Neuronal stem cell (in vitro differentiated cells): ENCODE data around the gene GTF2E1.

Experiments
- DNase-seq: peaks from one replicate; pipeline ENCODE4 v3.0.0-alpha.2; 2013; ENCODE audit warnings: low spot score
- H2AFZ ChIP-seq: one replicate; pipeline ENCODE4 v1.6.1; 2013; ENCODE audit warnings: mild to moderate bottlenecking, low read length, inconsistent platforms
- H2AK5ac ChIP-seq: 2 replicates; pipeline ENCODE4 v1.6.1; 2013; ENCODE audit warnings: low read depth, mild to moderate bottlenecking, inconsistent platforms, low read length, moderate library complexity, mixed read lengths
- H2BK120ac ChIP-seq: 2 replicates; pipeline ENCODE4 v1.6.1; 2013; ENCODE audit warnings: low read depth, mild to moderate bottlenecking, inconsistent platforms, low read length, moderate library complexity, mixed read lengths
- H2BK12ac ChIP-seq: one replicate; pipeline ENCODE4 v1.6.1; 2013; ENCODE audit warnings: low read length, inconsistent platforms
- H2BK15ac ChIP-seq: 2 replicates; pipeline ENCODE4 v1.6.1; 2013; ENCODE audit warnings: mild to moderate bottlenecking, low read length, inconsistent platforms, mixed read lengths
- H2BK5ac ChIP-seq: one replicate; pipeline ENCODE4 v1.6.1; 2013; ENCODE audit warnings: inconsistent platforms, mild to moderate bottlenecking, low read length, moderate library complexity
- H3K14ac ChIP-seq: one replicate; pipeline ENCODE4 v1.6.1; 2013; ENCODE audit warnings: low read length, inconsistent platforms
- H3K18ac ChIP-seq: 2 replicates; pipeline ENCODE4 v1.6.1; 2013; ENCODE audit warnings: low read length, inconsistent platforms
- H3K23ac ChIP-seq: 2 replicates; pipeline ENCODE4 v1.6.1; 2013; ENCODE audit warnings: low read depth, mild to moderate bottlenecking, mixed read lengths, low read length, inconsistent platforms; ENCODE audit not compliant: poor library complexity
- H3K27ac ChIP-seq: replicated peaks from 3 replicates; pipeline ENCODE4 v1.5.1; 2013; ENCODE audit warnings: low read length, inconsistent platforms
- H3K27me3 ChIP-seq, 3 experiments: 2 replicates each; pipeline ENCODE4 v1.6.1; 2013; ENCODE audit warnings: low read length in 3 of 3, mild to moderate bottlenecking in 2 of 3, inconsistent platforms in 1 of 3, low read depth in 1 of 3, mixed read lengths in 1 of 3, moderate library complexity in 1 of 3; ENCODE audit not compliant: control insufficient read depth in 3 of 3, insufficient read depth in 3 of 3
- H3K36me3 ChIP-seq, 2 donors: replicated peaks in 1 of 2; 2 replicates each; pipeline ENCODE4 v1.6.1; 2013; ENCODE audit warnings: low read length in 2 of 2; ENCODE audit not compliant: control insufficient read depth in 2 of 2, insufficient read depth in 2 of 2
- H3K4ac ChIP-seq: 2 replicates; pipeline ENCODE4 v1.6.1; 2013; ENCODE audit warnings: inconsistent platforms, mild to moderate bottlenecking, low read length, moderate library complexity
- H3K4me1 ChIP-seq, 2 donors: 1 replicate in 1 of 2; 2 replicates in 1 of 2; pipeline ENCODE4 v1.6.1; 2013; ENCODE audit warnings: low read length in 2 of 2, low read depth in 1 of 2; ENCODE audit not compliant: control insufficient read depth in 2 of 2, insufficient read depth in 1 of 2
- H3K4me2 ChIP-seq: one replicate; pipeline ENCODE4 v1.6.1; 2013; ENCODE audit warnings: mild to moderate bottlenecking, low read length, inconsistent platforms; ENCODE audit not compliant: insufficient read depth, poor library complexity, severe bottlenecking
- H3K4me3 ChIP-seq, 2 donors: 2 replicates each; pipeline ENCODE4 v1.5.1; 2013; ENCODE audit warnings: low read length in 2 of 2, mild to moderate bottlenecking in 2 of 2, inconsistent platforms in 1 of 2, moderate library complexity in 1 of 2
- H3K79me1 ChIP-seq: one replicate; pipeline ENCODE4 v1.6.1; 2013; ENCODE audit warnings: low read depth, mild to moderate bottlenecking, inconsistent platforms, low read length, moderate library complexity
- H3K9ac ChIP-seq: one replicate; pipeline ENCODE4 v1.6.1; 2013; ENCODE audit warnings: mild to moderate bottlenecking, low read depth, low read length, inconsistent platforms; ENCODE audit not compliant: poor library complexity
- H3K9me3 ChIP-seq, 2 donors: replicated peaks in 1 of 2; 2 replicates each; pipeline versions ENCODE3 to v1.6.1; 2013; ENCODE audit warnings: low read length in 2 of 2, mild to moderate bottlenecking in 2 of 2, inconsistent platforms in 1 of 2, low read depth in 1 of 2, mixed read lengths in 1 of 2, moderate library complexity in 1 of 2; ENCODE audit not compliant: control insufficient read depth in 2 of 2, insufficient read depth in 1 of 2
- H4K8ac ChIP-seq: one replicate; pipeline ENCODE4 v1.6.1; 2013; ENCODE audit warnings: low read depth, mild to moderate bottlenecking, inconsistent platforms, low read length, moderate library complexity
- H4K91ac ChIP-seq: one replicate; pipeline ENCODE4 v1.6.1; 2013; ENCODE audit warnings: low read length, low read depth, mild to moderate bottlenecking, inconsistent platforms; ENCODE audit not compliant: poor library complexity
- WGBS, 2 donors: extraction: QIAGEN DNeasy Blood & Tissue Kit; methylation state at CpG; one replicate each; pipeline ENCODE4 v1.1.7; 2013; ENCODE audit warnings: missing lambda C conversion rate in 2 of 2, mixed read lengths in 1 of 2; ENCODE audit not compliant: insufficient read length in 2 of 2, insufficient replicate concordance in 1 of 2; ENCODE audit errors: extremely low coverage in 2 of 2; 5-methylcytosine and 5-hydroxymethylcytosine counted together

The GTF2E1 gene

DNA sequence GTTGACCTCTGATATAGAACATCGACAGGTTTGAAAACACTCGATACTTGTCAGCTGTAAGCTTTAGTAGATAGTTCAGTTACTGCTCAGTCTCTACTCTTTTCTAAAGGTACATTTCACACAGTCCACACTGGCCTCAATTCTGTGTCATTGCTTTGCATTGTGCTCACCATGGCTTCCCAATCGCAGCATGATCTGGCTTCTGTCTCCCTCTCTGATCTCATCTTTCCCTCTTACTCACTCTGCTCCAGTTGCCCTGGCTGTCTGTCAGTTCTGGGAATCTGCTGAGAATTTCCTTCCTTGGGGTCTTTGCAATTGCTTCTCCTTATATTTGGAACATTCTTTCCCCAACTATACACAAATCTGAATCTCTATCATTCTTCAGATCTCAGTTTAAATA, 80.6 kb downstream of the GTF2E1 start:
- Histone ChIP-seq H3K4ac (no peak overlapping the region), H3K27me3 (no peaks in the 10 kb centered on the region), H3K23ac (no peak overlapping the region), H3K4me1 (no peaks in the 10 kb centered on the region), H3K27ac (no peak overlapping the region), H3K36me3 (no peaks in the 10 kb centered on the region), H2BK120ac (no peak overlapping the region), H3K9me3 (no peaks in the 10 kb centered on the region), H3K4me3 (no peak overlapping the region), H4K91ac (no peak overlapping the region), H3K18ac (no peak overlapping the region), H2BK5ac (no peak overlapping the region), H3K14ac (no peak overlapping the region), H2AFZ (no peak overlapping the region), H2BK15ac (no peak overlapping the region), H3K79me1 (no peaks in the 10 kb centered on the region), H3K4me2 (no peak overlapping the region), H2AK5ac (no peak overlapping the region), H2BK12ac (no peak overlapping the region), H3K9ac (no peak overlapping the region), H4K8ac (no peak overlapping the region)
- WGBS, 2 donors: no CpG with 5 or more reads among the region's 3 CpGs
- DNase-seq: no peak

DNA sequence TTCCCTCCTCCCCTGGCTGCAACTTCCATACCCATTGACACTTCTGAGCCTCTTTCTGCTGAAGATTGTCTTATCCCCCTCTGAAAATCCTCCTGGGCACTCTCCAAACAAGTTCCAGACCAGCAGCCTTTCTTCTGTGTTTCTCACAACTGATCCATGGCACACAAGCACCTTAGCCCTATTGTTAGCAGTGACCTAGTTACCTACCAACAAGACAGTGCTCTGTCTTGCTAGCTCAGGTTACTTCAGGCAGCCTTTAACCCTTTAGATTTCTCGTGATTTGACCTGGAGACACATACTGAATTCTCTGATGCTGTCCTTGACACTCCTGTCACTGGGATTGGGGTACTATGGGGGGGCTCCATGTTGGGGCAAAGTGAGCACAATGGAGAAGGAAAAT, 82.1 kb downstream of the GTF2E1 start:
- DNase-seq: no peak
- Histone ChIP-seq H2BK120ac (no peak overlapping the region), H4K8ac (no peak overlapping the region), H3K9me3 (no peaks in the 10 kb centered on the region), H3K79me1 (no peaks in the 10 kb centered on the region), H3K14ac (no peak overlapping the region), H2AFZ (no peak overlapping the region), H3K18ac (no peak overlapping the region), H3K4me1 (no peaks in the 10 kb centered on the region), H3K4me2 (no peak overlapping the region), H3K27me3 (no peaks in the 10 kb centered on the region), H4K91ac (no peak overlapping the region), H2BK5ac (no peak overlapping the region), H3K9ac (no peak overlapping the region), H3K23ac (no peak overlapping the region), H3K4ac (no peak overlapping the region), H2BK15ac (no peak overlapping the region), H3K4me3 (no peak overlapping the region), H2BK12ac (no peak overlapping the region), H2AK5ac (no peak overlapping the region), H3K36me3 (no peaks in the 10 kb centered on the region), H3K27ac (no peak overlapping the region)
- no CpG with 5 or more reads among the region's 1 CpG for WGBS, 2 donors

DNA sequence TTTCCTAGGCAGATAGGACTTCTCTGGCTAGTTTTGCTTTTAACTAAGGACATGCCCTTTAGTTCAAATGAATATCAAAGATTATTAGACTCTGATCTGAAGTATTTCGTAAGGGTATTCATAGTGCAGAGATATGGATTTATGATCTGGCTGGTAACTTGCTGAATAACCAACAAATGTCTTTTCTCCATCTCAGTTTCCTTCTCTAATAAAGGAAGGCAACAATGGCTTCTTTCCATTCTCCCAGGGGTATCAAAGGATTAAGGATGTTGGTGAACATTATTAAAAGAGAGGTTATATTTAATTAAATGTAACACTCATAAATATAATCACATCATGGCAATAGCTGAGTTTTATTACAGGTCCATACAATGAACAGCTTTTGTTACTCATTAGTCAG, 86.3 kb downstream of the GTF2E1 start:
- no peak overlapping the region for H2BK5ac ChIP-seq
- no peak overlapping the region for H4K8ac ChIP-seq
- WGBS, 2 donors: no CpG with 5 or more reads among the region's 1 CpG
- H3K9me3 ChIP-seq: no peaks in the 10 kb centered on the region
- H3K18ac ChIP-seq: no peak overlapping the region
- no peak overlapping the region for H3K9ac ChIP-seq
- no peak overlapping the region for H2BK15ac ChIP-seq
- H3K4me2 ChIP-seq: no peak overlapping the region
- no peak overlapping the region for H3K23ac ChIP-seq
- H3K27ac ChIP-seq: no peak overlapping the region
- no peak overlapping the region for H2AFZ ChIP-seq
- H3K4ac ChIP-seq: no peak overlapping the region
- no peak for DNase-seq
- no peak overlapping the region for H3K4me3 ChIP-seq
- H3K14ac ChIP-seq: no peak overlapping the region
- no peak overlapping the region for H2BK120ac ChIP-seq
- H4K91ac ChIP-seq: no peak overlapping the region
- H3K79me1 ChIP-seq: no peaks in the 10 kb centered on the region
- no peak overlapping the region for H2AK5ac ChIP-seq
- H3K27me3 ChIP-seq: no peaks in the 10 kb centered on the region
- no peaks in the 10 kb centered on the region for H3K36me3 ChIP-seq
- H2BK12ac ChIP-seq: no peak overlapping the region
- H3K4me1 ChIP-seq: no peaks in the 10 kb centered on the region

DNA sequence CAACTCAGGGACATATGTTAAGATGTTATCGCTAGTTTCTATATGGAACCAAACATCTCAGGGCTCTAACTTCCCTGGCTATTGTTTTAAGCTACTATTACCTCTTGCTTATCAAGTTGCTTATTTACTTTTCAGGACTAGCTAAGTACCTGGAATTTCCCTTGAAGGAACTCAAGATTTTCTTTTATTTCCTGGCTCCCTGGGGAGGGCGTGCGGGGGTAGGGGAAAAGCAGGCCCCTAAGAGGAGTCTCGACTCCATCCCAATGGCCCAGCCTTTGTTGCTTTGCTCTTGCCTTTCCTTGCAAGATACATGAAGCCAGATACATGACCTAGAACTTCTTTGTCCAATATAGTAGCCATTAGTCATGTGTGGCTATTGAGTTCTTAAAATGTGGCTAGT, 88.5 kb downstream of the GTF2E1 start:
- Histone ChIP-seq H3K9ac (no peak overlapping the region), H2BK120ac (no peak overlapping the region), H2BK15ac (no peak overlapping the region), H2AK5ac (no peak overlapping the region), H4K8ac (no peak overlapping the region), H3K79me1 (no peaks in the 10 kb centered on the region), H3K9me3 (no peaks in the 10 kb centered on the region), H3K4me2 (no peak overlapping the region), H3K36me3 (no peaks in the 10 kb centered on the region), H3K18ac (no peak overlapping the region), H4K91ac (no peak overlapping the region), H3K4me1 (no peaks in the 10 kb centered on the region), H2BK12ac (no peak overlapping the region), H3K27me3 (no peaks in the 10 kb centered on the region), H2AFZ (peak overlapping the region; percentile 26), H3K4ac (no peak overlapping the region), H3K4me3 (no peak overlapping the region), H3K27ac (no peak overlapping the region), H3K14ac (no peak overlapping the region), H2BK5ac (no peak overlapping the region), H3K23ac (no peak overlapping the region)
- no peak for DNase-seq
- WGBS, 2 donors: no CpG with 5 or more reads among the region's 4 CpGs
